Hepatocyte (in vitro differentiated cells): ENCODE data around the gene SUPT3H.

Experiments
- CTCF ChIP-seq: fragments of 200-600 bp; sonication (generic); IDR thresholded peaks from 2 replicates; pipeline ENCODE4 v1.5.1; 2016; ENCODE audit warnings: antibody characterized with exemption, mild to moderate bottlenecking; ENCODE audit not compliant: poor library complexity
- EZH2 ChIP-seq: fragments of 200-600 bp; sonication (generic); IDR thresholded peaks from 2 replicates; pipeline ENCODE4 v1.6.1; 2016; ENCODE audit warnings: antibody characterized with exemption, mild to moderate bottlenecking, borderline replicate concordance

DNA sequence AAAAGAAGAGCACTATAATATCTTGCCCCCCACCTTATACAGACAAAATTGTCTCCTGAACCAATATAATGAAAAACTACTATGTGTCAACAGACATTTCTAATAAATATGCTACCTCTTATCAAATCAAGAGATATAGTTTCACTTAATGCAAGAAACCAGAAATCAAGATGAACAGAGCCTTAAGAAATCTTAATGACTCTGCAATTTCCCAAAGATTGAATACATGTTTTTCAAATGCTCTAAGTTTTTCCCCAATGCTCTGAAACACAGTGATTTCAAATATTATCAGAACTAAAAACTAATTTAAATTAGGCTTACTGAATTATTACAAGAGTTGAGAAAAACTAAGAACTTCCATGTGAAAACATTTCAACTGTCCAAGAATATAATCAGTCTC, 13.3 kb downstream of the SUPT3H start:
- TF ChIP-seq CTCF (no peak), EZH2 (no peak)
